ENCODE results near the gene EPHB1.

DNA sequence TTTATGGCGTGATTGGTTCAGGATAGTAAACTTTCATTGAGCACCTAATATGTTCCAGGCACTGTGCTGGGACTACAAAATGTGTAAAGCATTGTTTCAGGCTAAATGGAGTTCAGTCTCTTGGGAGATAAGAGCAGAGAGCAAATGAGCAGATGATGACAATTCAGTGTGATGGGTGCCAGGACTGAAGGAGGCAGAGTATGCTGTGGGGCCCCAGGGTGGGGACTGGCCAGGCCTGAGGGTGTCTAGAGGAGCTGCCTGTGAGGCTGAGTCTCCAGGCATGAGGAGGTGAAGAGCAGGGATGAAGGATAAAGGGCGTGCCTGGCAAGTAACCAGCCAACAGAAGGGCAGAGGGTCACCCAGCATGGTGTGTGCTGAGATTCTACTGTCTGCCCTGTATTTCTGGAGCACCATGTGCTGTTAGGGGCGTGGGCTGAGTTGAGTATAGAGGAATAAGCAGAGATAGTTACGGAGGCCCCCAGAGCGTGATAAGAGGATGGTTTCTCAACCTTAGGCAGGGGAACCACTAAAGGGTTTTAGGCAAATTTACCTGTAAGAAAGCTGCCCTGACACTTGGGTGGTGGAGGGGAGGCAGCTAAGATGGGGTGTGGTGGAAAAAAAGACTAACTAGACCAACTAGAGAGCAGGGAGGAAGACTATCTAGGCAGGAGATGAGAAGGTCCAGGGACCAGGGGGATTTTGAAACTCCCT is 38.5 kb downstream of the EPHB1 start:
- TF ChIP-seq POLR2AphosphoS5 (IDR thresholded peaks at IDR 0.05; ENCODE audit: low read depth, low read length): no peak
- TF ChIP-seq, protein P1, sequence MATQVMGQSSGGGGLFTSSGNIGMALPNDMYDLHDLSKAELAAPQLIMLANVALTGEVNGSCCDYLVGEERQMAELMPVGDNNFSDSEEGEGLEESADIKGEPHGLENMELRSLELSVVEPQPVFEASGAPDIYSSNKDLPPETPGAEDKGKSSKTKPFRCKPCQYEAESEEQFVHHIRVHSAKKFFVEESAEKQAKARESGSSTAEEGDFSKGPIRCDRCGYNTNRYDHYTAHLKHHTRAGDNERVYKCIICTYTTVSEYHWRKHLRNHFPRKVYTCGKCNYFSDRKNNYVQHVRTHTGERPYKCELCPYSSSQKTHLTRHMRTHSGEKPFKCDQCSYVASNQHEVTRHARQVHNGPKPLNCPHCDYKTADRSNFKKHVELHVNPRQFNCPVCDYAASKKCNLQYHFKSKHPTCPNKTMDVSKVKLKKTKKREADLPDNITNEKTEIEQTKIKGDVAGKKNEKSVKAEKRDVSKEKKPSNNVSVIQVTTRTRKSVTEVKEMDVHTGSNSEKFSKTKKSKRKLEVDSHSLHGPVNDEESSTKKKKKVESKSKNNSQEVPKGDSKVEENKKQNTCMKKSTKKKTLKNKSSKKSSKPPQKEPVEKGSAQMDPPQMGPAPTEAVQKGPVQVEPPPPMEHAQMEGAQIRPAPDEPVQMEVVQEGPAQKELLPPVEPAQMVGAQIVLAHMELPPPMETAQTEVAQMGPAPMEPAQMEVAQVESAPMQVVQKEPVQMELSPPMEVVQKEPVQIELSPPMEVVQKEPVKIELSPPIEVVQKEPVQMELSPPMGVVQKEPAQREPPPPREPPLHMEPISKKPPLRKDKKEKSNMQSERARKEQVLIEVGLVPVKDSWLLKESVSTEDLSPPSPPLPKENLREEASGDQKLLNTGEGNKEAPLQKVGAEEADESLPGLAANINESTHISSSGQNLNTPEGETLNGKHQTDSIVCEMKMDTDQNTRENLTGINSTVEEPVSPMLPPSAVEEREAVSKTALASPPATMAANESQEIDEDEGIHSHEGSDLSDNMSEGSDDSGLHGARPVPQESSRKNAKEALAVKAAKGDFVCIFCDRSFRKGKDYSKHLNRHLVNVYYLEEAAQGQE (IDR thresholded peaks at IDR 0.05; ENCODE audit: insufficient read depth in 1 of 2, low read depth in 2 of 2, low read length in 2 of 2): no peak

Data from PFSK-1 (cell line).